ENCODE data around the gene RIMKLB.
"Not testable (repeated sequence)": the region's sequence is repeated elsewhere in the genome, so short reads cannot be mapped to it uniquely, and the experiment has no call there.

RIMKLB gene

GRCh38 chr12:8820676-8821407 is 123.1 kb downstream of the RIMKLB start:
- not testable (repeated sequence) for FAIRE-seq

GRCh38 chr12:8821591-8821990 is 123.8 kb downstream of the RIMKLB start:
- FAIRE-seq, result no peak

GRCh38 chr12:8822298-8822697 is 124.5 kb downstream of the RIMKLB start, which contains the start of gene A2ML1:
A2ML1 (plus strand) TSS chr12:8822621; CDS start chr12:8822652, 31 bp downstream.
- no peak for FAIRE-seq

- no peak for FAIRE-seq
Observed at GRCh38 chr12:8823565-8824300, 125.9 kb downstream of the RIMKLB start.

- FAIRE-seq, result no peak
Observed at GRCh38 chr12:8827551-8828256, 129.9 kb downstream of the RIMKLB start.

GRCh38 chr12:8828257-8829124 is 130.7 kb downstream of the RIMKLB start:
- FAIRE-seq, result no peak

GRCh38 chr12:8829125-8829518 is 131.3 kb downstream of the RIMKLB start:
- FAIRE-seq, result no peak

- no peak for FAIRE-seq
Observed at GRCh38 chr12:8829621-8830020, 131.8 kb downstream of the RIMKLB start.

GRCh38 chr12:8831116-8831515 is 133.3 kb downstream of the RIMKLB start:
- FAIRE-seq, result no peak

GRCh38 chr12:8832500-8832899 is 134.7 kb downstream of the RIMKLB start:
- no peak for FAIRE-seq

Measured in endometrium (tissue), 2 donors.